Lung (tissue), 12 donors: Measurements from ENCODE around the gene STAT3. TPM values are rescaled to one million over a fixed set of nuclear protein-coding genes. Genes with fewer than 3 reads are reported as not detected.

ENCODE experiments used
- ATAC-seq: fragments of 200-7000 bp; cut with Tn5 transposase; one replicate; pipeline ENCODE4 v1.9.1; 2020; ENCODE audit warnings: moderate number of reproducible peaks; ENCODE audit not compliant: insufficient read depth, low FRiP score
- DNase-seq, 3 donors: peaks; one replicate each; pipeline ENCODE4 v3.0.0-alpha.2; 2013 to 2017
- H3K27ac ChIP-seq, 2 donors: one replicate each; pipeline ENCODE4 v1.5.1; 2013; ENCODE audit warnings: mild to moderate bottlenecking in 2 of 2, moderate library complexity in 2 of 2, control low read depth in 1 of 2, inconsistent platforms in 1 of 2, low read depth in 1 of 2, low read length in 1 of 2
- H3K27me3 ChIP-seq, 3 donors: one replicate each; pipeline ENCODE4 v1.5.1; 2013; ENCODE audit warnings: low read length in 2 of 3; ENCODE audit not compliant: control insufficient read depth in 3 of 3, insufficient read depth in 3 of 3
- H3K36me3 ChIP-seq, 4 donors: one replicate each; pipeline ENCODE4 v1.5.1; 2013; ENCODE audit warnings: low read length in 4 of 4, mild to moderate bottlenecking in 1 of 4, moderate library complexity in 1 of 4; ENCODE audit not compliant: control insufficient read depth in 4 of 4, insufficient read depth in 4 of 4
- H3K4me1 ChIP-seq, 5 donors: one replicate each; pipeline ENCODE4 v1.5.1; 2013; ENCODE audit warnings: low read length in 5 of 5, mild to moderate bottlenecking in 2 of 5, moderate library complexity in 1 of 5; ENCODE audit not compliant: control insufficient read depth in 5 of 5, insufficient read depth in 5 of 5
- H3K4me3 ChIP-seq: one replicate; pipeline ENCODE4 v1.5.1; 2013; ENCODE audit warnings: mild to moderate bottlenecking, control low read depth, moderate library complexity
- H3K9ac ChIP-seq, 2 donors: one replicate each; pipeline ENCODE4 v1.5.1; 2013; ENCODE audit warnings: low read length in 2 of 2, control low read depth in 1 of 2; ENCODE audit not compliant: insufficient read depth in 1 of 2
- H3K9me3 ChIP-seq, 4 donors: one replicate each; pipeline ENCODE4 v1.5.1; 2013; ENCODE audit warnings: low read length in 3 of 4, mild to moderate bottlenecking in 1 of 4, moderate library complexity in 1 of 4; ENCODE audit not compliant: control insufficient read depth in 4 of 4, insufficient read depth in 3 of 4
- CTCF ChIP-seq: IDR thresholded peaks from 2 replicates; pipeline ENCODE4 v1.5.1; 2012; ENCODE audit warnings: mild to moderate bottlenecking; ENCODE audit errors: control extremely low read depth, extremely low read depth
- WGBS, 2 donors: extraction: QIAGEN DNeasy Blood & Tissue Kit; methylation state at CpG; one replicate each; pipeline ENCODE4 v1.1.7; 2013; 5-methylcytosine and 5-hydroxymethylcytosine counted together
- polyA plus RNA-seq, 2 donors: library from polyadenylated mRNA; stranded (reverse); fragments of 200-250 nt; gene quantifications; one replicate each; pipeline ENCODE4 v1.2.1, GENCODE V29; 2013
- total RNA-seq, 2 donors: library from RNA; depleted of rRNA in 1 of 2; stranded (reverse); fragments of >200 nt in 1 of 2; gene quantifications; one replicate each; pipeline ENCODE4 v1.2.1, GENCODE V29; 2014 to 2021
- donor health status: control.
- donor health status: control.
- donor health status: Bipolar disorder and iron deficiency.
- donor health status: healthy.
- donor health status: DM: yes; HTN: yes; CAD: no.

The STAT3 gene
- total and polyA plus RNA-seq, 4 donors, result 69.9 to 297 (median 239) TPM

DNA sequence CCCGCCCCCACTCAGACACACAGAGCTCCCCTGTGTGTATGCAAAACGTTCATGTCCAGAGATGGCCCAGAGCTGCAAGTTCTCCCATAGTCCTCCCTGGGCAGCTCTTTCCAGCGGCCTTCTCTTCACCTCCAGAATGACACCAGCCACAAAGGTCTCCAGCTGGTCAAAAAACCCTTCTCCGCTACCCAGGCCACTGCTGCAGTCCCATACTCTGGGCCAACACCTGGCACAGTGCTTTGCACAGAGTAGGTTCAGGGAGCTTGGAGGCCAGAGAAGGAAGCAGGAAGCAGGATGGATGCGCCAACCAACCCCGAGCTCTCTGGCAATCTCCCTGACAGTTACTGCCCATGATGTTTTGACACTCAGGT is 110.9 kb downstream of the STAT3 start:
- Histone ChIP-seq H3K27me3 (no peaks in the 10 kb centered on the region), H3K9me3 (no peaks in the 10 kb centered on the region), H3K4me1 (peaks cover 0 to 15% (median 9%) of the 10 kb centered on the region in 5 donors), H3K36me3 (no peaks in the 10 kb centered on the region), H3K4me3 (no peak overlapping the region), H3K9ac (no peak overlapping the region), H3K27ac (peak overlapping the region in 1 of 2 donors; percentile 96)
- 46 to 52% methylated on average over 6 of the region's 6 CpGs for WGBS, 2 donors
- no peak for TF ChIP-seq CTCF
- DNase-seq, result no peak
- ATAC-seq, result no peak

DNA sequence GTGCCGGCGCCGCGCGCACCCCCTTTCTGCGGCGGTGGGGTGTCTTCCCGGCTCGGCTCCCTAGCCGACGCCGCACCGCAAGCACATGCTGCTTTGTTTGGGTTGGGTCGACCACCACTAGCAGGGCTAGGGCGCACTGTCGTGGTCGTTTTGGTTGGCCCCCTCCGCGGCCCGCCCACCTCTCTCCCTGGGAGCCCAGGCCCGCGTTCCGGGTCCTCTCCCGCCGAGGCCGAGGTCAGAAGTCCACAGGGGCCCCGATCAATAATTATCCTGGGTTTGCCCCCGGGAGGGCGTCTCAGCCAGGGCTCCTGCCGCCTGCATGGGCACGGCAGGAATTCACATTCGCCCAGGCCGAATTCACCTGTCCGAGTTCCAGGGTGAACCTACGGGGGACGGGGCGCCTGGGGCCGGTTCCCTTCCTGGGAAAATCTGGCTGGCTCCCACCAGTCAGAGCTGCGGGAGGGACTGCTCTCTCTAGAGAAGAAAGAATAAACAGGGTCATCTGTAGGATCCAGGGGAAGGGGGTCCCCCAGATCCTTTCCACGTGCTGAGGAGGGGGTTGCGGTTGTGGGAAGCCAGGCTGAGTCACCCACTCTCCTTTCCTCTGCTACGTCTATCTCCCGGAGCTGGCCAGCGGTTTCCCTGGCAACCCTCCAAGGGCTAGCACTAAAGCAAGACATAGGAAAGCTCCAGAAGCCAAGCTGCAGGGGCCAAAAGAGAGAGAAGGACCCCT is 111.5 kb downstream of the STAT3 start:
- Histone ChIP-seq H3K4me3 (peak overlapping the region; percentile 81), H3K27me3 (no peaks in the 10 kb centered on the region), H3K27ac (peak overlapping the region; percentile 81 to 96), H3K4me1 (peaks cover 0 to 21% (median 12%) of the 10 kb centered on the region in 5 donors), H3K9me3 (no peaks in the 10 kb centered on the region), H3K36me3 (no peaks in the 10 kb centered on the region), H3K9ac (peak overlapping the region in 1 of 2 donors; percentile 55)
- TF ChIP-seq CTCF, result no peak
- DNase-seq (peak; percentile 72 to 76 (median 72)), ATAC-seq (peak; percentile 27)
- 1% methylated on average over 35 to 44 of the region's 44 CpGs for WGBS, 2 donors

DNA sequence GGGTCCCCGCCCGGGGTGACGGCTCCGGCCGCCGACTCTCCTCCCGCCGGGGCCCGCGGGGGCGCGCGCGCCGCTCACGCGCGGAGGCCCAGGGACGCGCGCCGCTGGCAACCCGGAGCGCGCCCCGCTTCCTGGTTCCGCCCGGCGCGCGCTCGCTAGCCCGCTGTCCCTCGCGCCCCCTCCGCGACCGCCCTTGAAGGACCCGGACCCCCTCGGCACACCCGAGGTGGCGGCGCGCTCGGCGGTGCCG is 112.0 kb downstream of the STAT3 start, which contains the start of gene STAT5B:
Gene STAT5B, minus strand, starts transcription at position 33 of the 250 bp plus-strand sequence. CDS start 44,264 bp downstream, outside the sequence.
- TF ChIP-seq CTCF, result no peak
- ATAC-seq (peak; percentile 89), DNase-seq (peak; percentile 77 to 90 (median 80))
- no peaks in the 10 kb centered on the region for H3K27me3 ChIP-seq
- no peaks in the 10 kb centered on the region for H3K9me3 ChIP-seq
- peak within 1 kb of the TSS; percentile 82 to 96 for H3K27ac ChIP-seq
- 0 to 1% methylated on average over 14 to 47 of the region's 47 CpGs for WGBS, 2 donors
- H3K4me1 ChIP-seq, result peaks cover 0 to 22% (median 12%) of the 10 kb centered on the region in 5 donors
- H3K4me3 ChIP-seq, result peak within 1 kb of the TSS; percentile 81
- peak within 1 kb of the TSS; percentile 67 to 83 for H3K9ac ChIP-seq
- H3K36me3 ChIP-seq, result no peaks in the 10 kb centered on the region
